CD4-positive, alpha-beta T cell (primary cell): Measurements from ENCODE around the gene TSPAN2. TPM values are rescaled to one million over a fixed set of nuclear protein-coding genes. Genes with fewer than 3 reads are reported as not detected.

Experiments
- ATAC-seq: fragments of 200-7000 bp; cut with Tn5 transposase; one replicate; pipeline ENCODE4 v1.10.0; 2022; ENCODE audit warnings: mild to moderate bottlenecking; ENCODE audit not compliant: poor library complexity
- CTCF ChIA-PET: fragments of 350-600 bp; sonication (Branson Sonifier 250); formaldehyde crosslinking; loops from one replicate; lab custom pipeline; 2021; ENCODE audit warnings: antibody characterized with exemption, inconsistent platforms; lab: Charles Lee
- POLR2A ChIA-PET: fragments of 350-600 bp; sonication (Branson Sonifier 250); formaldehyde crosslinking; loops from one replicate; lab custom pipeline; 2021; ENCODE audit warnings: antibody characterized with exemption, inconsistent platforms; lab: Charles Lee
- DNase-seq, 14 experiments: peaks; one replicate each; pipeline ENCODE4 v3.0.0-alpha.2; 2013 to 2020; ENCODE audit warnings: mixed read lengths in 2 of 14
- H3K27ac ChIP-seq, 2 donors: one replicate each; pipeline versions ENCODE4 v1.5.1 to v1.7.0; 2013; ENCODE audit warnings: low read length in 2 of 2, low read depth in 1 of 2, mild to moderate bottlenecking in 1 of 2
- H3K27me3 ChIP-seq, 2 experiments: 1 replicate in 1 of 2; 2 replicates in 1 of 2; pipeline versions ENCODE4 v1.6.1 to v1.7.0; 2013; ENCODE audit warnings: low read length in 2 of 2, control low read depth in 1 of 2, mild to moderate bottlenecking in 1 of 2, moderate library complexity in 1 of 2; ENCODE audit not compliant: insufficient read depth in 2 of 2, control insufficient read depth in 1 of 2
- H3K36me3 ChIP-seq: one replicate; pipeline ENCODE4 v1.6.1; 2013; ENCODE audit warnings: low read length, control low read depth; ENCODE audit not compliant: insufficient read depth
- H3K4me1 ChIP-seq: one replicate; pipeline ENCODE4 v1.6.1; 2013; ENCODE audit warnings: low read length, control low read depth; ENCODE audit not compliant: insufficient read depth
- H3K4me3 ChIP-seq: one replicate; pipeline ENCODE4 v1.5.1; 2013; ENCODE audit warnings: mild to moderate bottlenecking, low read length, moderate library complexity
- H3K9me3 ChIP-seq, 2 experiments: 1 replicate in 1 of 2; 2 replicates in 1 of 2; pipeline versions ENCODE4 v1.6.1 to v1.7.0; 2013; ENCODE audit warnings: low read length in 2 of 2, mild to moderate bottlenecking in 2 of 2, control low read depth in 1 of 2, moderate library complexity in 1 of 2; ENCODE audit not compliant: control insufficient read depth in 1 of 2, insufficient read depth in 1 of 2
- H3K27ac Mint-ChIP-seq: one replicate; pipeline ENCODE4 v1.8.0; 2020; ENCODE audit warnings: mixed read lengths
- H3K27me3 Mint-ChIP-seq: one replicate; pipeline ENCODE4 v1.8.0; 2021; ENCODE audit warnings: mixed read lengths
- H3K36me3 Mint-ChIP-seq: one replicate; pipeline ENCODE4 v1.8.0; 2021; ENCODE audit warnings: low read depth, mixed read lengths
- H3K4me1 Mint-ChIP-seq: one replicate; pipeline ENCODE4 v1.8.0; 2021; ENCODE audit warnings: low read depth, mixed read lengths
- H3K4me3 Mint-ChIP-seq: one replicate; pipeline ENCODE4 v1.8.0; 2020; ENCODE audit warnings: mild to moderate bottlenecking, mixed read lengths
- H3K9me3 Mint-ChIP-seq: one replicate; pipeline ENCODE4 v1.8.0; 2020; ENCODE audit warnings: mixed read lengths
- intact Hi-C, 2 experiments: fragments of 100-400 bp; cut with DNase I in 1 of 2; cut with micrococcal nuclease in 1 of 2; formaldehyde crosslinking; loops; one replicate each; pipeline versions ENCODE4 v1.15.1 to v1.9.0; 2023 to 2025; cut with DNase I, micrococcal nuclease
- total RNA-seq, 174 experiments: library from RNA in 2 of 174; stranded (reverse) in 2 of 174; gene quantifications; one replicate each; pipeline ENCODE4 v1.2.3 and lab custom pipeline; 2021 to 2026
- TF ChIP-seq, protein P1 (sequence below): fragments of 200-600 bp; IDR thresholded peaks from one replicate; pipeline ENCODE4 v1.8.0; 2022; ENCODE audit warnings: antibody characterized with exemption, mild to moderate bottlenecking

TSPAN2 gene
- total RNA-seq, 2 experiments from 2014 or later: 0.95 to 1.6 TPM

DNA sequence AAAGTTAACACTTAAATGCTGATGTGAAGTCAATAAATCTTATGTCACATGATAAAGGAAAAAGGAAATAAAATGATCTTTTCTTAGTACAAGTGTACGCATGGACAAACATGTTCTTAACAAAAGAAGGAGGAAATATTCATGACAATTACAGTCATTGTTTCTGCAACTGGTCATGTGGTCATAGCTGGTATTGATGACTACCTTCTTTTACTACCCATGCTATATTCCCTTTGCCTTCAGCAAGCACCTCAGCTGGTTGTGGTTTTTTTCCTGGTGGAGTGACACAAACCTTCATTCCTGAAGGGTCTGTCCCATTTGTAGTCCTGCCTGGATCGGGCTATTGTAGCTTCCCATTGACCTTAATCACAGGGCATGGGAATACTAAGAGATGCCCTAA, 83.1 kb downstream of the TSPAN2 start:
- Histone ChIP-seq H3K4me3 (no peak overlapping the region), H3K36me3 (no peaks in the 10 kb centered on the region), H3K4me1 (no peaks in the 10 kb centered on the region), H3K27ac (no peak overlapping the region), H3K9me3 (no peaks in the 10 kb centered on the region), H3K27me3 (peaks cover 0 to 3% of the 10 kb centered on the region in 2 experiments)
- POLR2A ChIA-PET: no interaction called here
- CTCF ChIA-PET: interaction anchor here (0.5 kb wide), 1 partner anchor 33 kb away, joined by 3 read pairs; no protein-coding TSS in a partner anchor
- Mint-ChIP-seq H3K27me3 (peaks cover 19% of the 10 kb centered on the region), H3K4me1 (no peaks in the 10 kb centered on the region), H3K4me3 (no peak overlapping the region), H3K36me3 (no peaks in the 10 kb centered on the region), H3K27ac (no peak overlapping the region), H3K9me3 (peaks cover 2% of the 10 kb centered on the region)
- intact Hi-C loops: no loop called here
- DNase-seq (no peak), ATAC-seq (no peak)
- TF ChIP-seq, protein P1, sequence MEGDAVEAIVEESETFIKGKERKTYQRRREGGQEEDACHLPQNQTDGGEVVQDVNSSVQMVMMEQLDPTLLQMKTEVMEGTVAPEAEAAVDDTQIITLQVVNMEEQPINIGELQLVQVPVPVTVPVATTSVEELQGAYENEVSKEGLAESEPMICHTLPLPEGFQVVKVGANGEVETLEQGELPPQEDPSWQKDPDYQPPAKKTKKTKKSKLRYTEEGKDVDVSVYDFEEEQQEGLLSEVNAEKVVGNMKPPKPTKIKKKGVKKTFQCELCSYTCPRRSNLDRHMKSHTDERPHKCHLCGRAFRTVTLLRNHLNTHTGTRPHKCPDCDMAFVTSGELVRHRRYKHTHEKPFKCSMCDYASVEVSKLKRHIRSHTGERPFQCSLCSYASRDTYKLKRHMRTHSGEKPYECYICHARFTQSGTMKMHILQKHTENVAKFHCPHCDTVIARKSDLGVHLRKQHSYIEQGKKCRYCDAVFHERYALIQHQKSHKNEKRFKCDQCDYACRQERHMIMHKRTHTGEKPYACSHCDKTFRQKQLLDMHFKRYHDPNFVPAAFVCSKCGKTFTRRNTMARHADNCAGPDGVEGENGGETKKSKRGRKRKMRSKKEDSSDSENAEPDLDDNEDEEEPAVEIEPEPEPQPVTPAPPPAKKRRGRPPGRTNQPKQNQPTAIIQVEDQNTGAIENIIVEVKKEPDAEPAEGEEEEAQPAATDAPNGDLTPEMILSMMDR: no peak

Other genes with a start within 250 kb of the TSPAN2 start
- gene SYCP1, start 234.6 kb downstream of the TSPAN2 start, total RNA-seq: not detected
- not detected for gene TSHB, start 59.7 kb downstream of the TSPAN2 start, total RNA-seq
- gene NGF, start 248.7 kb upstream of the TSPAN2 start, total RNA-seq: not detected